Glutamatergic neuron (in vitro differentiated cells): ENCODE measurements around the gene ZNF366. TPM values are rescaled to one million over a fixed set of nuclear protein-coding genes. Genes with fewer than 3 reads are reported as not detected.
"Not testable (repeated sequence)": the region's sequence is repeated elsewhere in the genome, so short reads cannot be mapped to it uniquely, and the experiment has no call there.

Source experiments
- DNase-seq: peaks from one replicate; pipeline ENCODE4 v3.0.0; 2022
- H3K27ac Mint-ChIP-seq: one replicate; pipeline ENCODE4 v1.8.0; 2020; ENCODE audit warnings: mild to moderate bottlenecking, mixed read lengths, inconsistent platforms; ENCODE audit not compliant: unreplicated experiment
- H3K27me3 Mint-ChIP-seq: one replicate; pipeline ENCODE4 v1.8.0; 2020; ENCODE audit warnings: mild to moderate bottlenecking, moderate library complexity, mixed read lengths, inconsistent platforms; ENCODE audit not compliant: unreplicated experiment
- H3K36me3 Mint-ChIP-seq: one replicate; pipeline ENCODE4 v1.8.0; 2020; ENCODE audit warnings: mild to moderate bottlenecking, mixed read lengths, inconsistent platforms; ENCODE audit not compliant: unreplicated experiment
- H3K4me1 Mint-ChIP-seq: one replicate; pipeline ENCODE4 v1.8.0; 2020; ENCODE audit warnings: mild to moderate bottlenecking, low read depth, mixed read lengths, inconsistent platforms; ENCODE audit not compliant: unreplicated experiment
- H3K4me3 Mint-ChIP-seq: one replicate; pipeline ENCODE4 v1.8.0; 2020; ENCODE audit warnings: mild to moderate bottlenecking, mixed read lengths, inconsistent platforms; ENCODE audit not compliant: unreplicated experiment
- H3K9me3 Mint-ChIP-seq: one replicate; pipeline ENCODE4 v1.8.0; 2020; ENCODE audit warnings: mild to moderate bottlenecking, moderate library complexity, mixed read lengths, inconsistent platforms; ENCODE audit not compliant: unreplicated experiment
- total RNA-seq: library from RNA; stranded (reverse); fragmentation: NEBNext Ultra II Directional; extraction: Animal tissue kit (Norgen Biotek cat#: 25700); gene quantifications from one replicate; pipeline ENCODE4 v1.2.1, GENCODE V29; 2021; ENCODE audit not compliant: unreplicated experiment
- TF ChIP-seq, protein P1 (sequence below): fragments of 200-600 bp; sonication (generic); IDR thresholded peaks from one replicate; pipeline ENCODE4 v1.5.0; 2021; ENCODE audit not compliant: partially characterized antibody, unreplicated experiment

The ZNF366 gene
- total RNA-seq, 1 donor from 2014 or later, result not detected

GRCh38 chr5:72408603-72409002, 98.6 kb downstream of the ZNF366 start:
- no peaks in the 10 kb centered on the region for H3K9me3 Mint-ChIP-seq
- TF ChIP-seq, protein P1, sequence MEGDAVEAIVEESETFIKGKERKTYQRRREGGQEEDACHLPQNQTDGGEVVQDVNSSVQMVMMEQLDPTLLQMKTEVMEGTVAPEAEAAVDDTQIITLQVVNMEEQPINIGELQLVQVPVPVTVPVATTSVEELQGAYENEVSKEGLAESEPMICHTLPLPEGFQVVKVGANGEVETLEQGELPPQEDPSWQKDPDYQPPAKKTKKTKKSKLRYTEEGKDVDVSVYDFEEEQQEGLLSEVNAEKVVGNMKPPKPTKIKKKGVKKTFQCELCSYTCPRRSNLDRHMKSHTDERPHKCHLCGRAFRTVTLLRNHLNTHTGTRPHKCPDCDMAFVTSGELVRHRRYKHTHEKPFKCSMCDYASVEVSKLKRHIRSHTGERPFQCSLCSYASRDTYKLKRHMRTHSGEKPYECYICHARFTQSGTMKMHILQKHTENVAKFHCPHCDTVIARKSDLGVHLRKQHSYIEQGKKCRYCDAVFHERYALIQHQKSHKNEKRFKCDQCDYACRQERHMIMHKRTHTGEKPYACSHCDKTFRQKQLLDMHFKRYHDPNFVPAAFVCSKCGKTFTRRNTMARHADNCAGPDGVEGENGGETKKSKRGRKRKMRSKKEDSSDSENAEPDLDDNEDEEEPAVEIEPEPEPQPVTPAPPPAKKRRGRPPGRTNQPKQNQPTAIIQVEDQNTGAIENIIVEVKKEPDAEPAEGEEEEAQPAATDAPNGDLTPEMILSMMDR, result no peak
- no peaks in the 10 kb centered on the region for H3K36me3 Mint-ChIP-seq

GRCh38 chr5:72408127-72408526, 99.1 kb downstream of the ZNF366 start:
- TF ChIP-seq, protein P1, result no peak
- Mint-ChIP-seq H3K36me3 (no peaks in the 10 kb centered on the region), H3K27ac (no peak overlapping the region), H3K4me3 (no peak overlapping the region), H3K27me3 (no peaks in the 10 kb centered on the region), H3K4me1 (no peaks in the 10 kb centered on the region), H3K9me3 (no peaks in the 10 kb centered on the region)
- no peak for DNase-seq

More at GRCh38 chr5:72408603-72409002, 98.6 kb downstream of the ZNF366 start:
- Mint-ChIP-seq H3K4me3 (no peak overlapping the region), H3K4me1 (no peaks in the 10 kb centered on the region), H3K27me3 (no peaks in the 10 kb centered on the region), H3K27ac (no peak overlapping the region)
- no peak for DNase-seq

- no peak overlapping the region for H3K4me3 Mint-ChIP-seq
- no peaks in the 10 kb centered on the region for H3K27me3 Mint-ChIP-seq
- no peaks in the 10 kb centered on the region for H3K9me3 Mint-ChIP-seq
- no peaks in the 10 kb centered on the region for H3K4me1 Mint-ChIP-seq
- no peaks in the 10 kb centered on the region for H3K36me3 Mint-ChIP-seq
- no peak for DNase-seq
- TF ChIP-seq, protein P1, result no peak
- no peak overlapping the region for H3K27ac Mint-ChIP-seq
Observed at GRCh38 chr5:72407541-72407940, 99.7 kb downstream of the ZNF366 start.

DNA sequence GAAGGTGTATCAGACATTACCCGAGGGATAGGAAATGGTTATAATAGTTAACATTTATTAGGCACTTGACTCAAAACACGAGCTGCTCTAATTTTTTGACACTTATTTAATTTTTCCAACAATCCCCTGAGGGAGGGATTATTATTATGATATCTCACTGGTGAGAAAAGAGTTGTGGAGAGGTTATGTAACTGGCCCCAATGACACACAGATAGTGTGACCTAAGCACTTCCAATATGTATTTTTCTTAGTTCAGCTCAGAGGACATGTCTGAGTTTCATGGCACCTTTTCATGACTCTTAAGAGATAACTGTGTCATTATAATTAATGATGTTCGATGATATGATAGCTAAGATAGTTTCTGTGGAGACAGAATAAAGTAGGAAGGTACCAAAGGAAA, 100.1 kb downstream of the ZNF366 start:
- H3K27me3 Mint-ChIP-seq, result no peaks in the 10 kb centered on the region
- H3K9me3 Mint-ChIP-seq, result no peaks in the 10 kb centered on the region
- DNase-seq, result no peak
- TF ChIP-seq, protein P1, result no peak
- H3K36me3 Mint-ChIP-seq, result peaks cover 3% of the 10 kb centered on the region
- H3K4me1 Mint-ChIP-seq, result no peaks in the 10 kb centered on the region
- no peak overlapping the region for H3K27ac Mint-ChIP-seq
- H3K4me3 Mint-ChIP-seq, result no peak overlapping the region

DNA sequence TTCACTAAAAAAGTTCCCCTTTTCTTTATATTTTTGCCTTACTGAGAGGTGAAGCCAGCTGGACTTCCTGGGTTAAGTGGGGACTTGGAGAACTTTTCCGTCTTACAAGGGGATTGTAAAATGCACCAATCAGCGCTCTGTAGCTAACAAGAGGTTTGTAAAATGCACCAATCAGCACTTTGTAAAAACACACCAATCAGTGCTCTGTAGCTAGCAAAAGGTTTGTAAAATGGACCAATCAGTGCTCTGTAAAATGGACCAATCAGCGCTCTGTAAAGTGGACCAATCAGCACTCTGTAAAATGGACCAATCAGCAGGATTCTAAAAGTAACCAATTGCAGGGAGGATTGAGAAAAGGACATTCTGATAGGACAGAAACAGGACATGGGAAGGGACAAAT, 102.4 kb downstream of the ZNF366 start:
- not testable (repeated sequence) for H3K4me3 Mint-ChIP-seq, DNase-seq, H3K9me3 Mint-ChIP-seq, H3K36me3 Mint-ChIP-seq, H3K27me3 Mint-ChIP-seq, H3K27ac Mint-ChIP-seq, H3K4me1 Mint-ChIP-seq
